Measurements from ENCODE around the gene ARHGEF17.

GRCh38 chr11:73411031-73411430 lies 103.0 kb downstream of the ARHGEF17 start:
- TF ChIP-seq POLR2A (IDR thresholded peaks at IDR 0.05) = no peak
- TF ChIP-seq, protein P1, sequence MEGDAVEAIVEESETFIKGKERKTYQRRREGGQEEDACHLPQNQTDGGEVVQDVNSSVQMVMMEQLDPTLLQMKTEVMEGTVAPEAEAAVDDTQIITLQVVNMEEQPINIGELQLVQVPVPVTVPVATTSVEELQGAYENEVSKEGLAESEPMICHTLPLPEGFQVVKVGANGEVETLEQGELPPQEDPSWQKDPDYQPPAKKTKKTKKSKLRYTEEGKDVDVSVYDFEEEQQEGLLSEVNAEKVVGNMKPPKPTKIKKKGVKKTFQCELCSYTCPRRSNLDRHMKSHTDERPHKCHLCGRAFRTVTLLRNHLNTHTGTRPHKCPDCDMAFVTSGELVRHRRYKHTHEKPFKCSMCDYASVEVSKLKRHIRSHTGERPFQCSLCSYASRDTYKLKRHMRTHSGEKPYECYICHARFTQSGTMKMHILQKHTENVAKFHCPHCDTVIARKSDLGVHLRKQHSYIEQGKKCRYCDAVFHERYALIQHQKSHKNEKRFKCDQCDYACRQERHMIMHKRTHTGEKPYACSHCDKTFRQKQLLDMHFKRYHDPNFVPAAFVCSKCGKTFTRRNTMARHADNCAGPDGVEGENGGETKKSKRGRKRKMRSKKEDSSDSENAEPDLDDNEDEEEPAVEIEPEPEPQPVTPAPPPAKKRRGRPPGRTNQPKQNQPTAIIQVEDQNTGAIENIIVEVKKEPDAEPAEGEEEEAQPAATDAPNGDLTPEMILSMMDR (IDR thresholded peaks at IDR 0.05) = no peak

Measured in right lobe of liver (tissue), 4 donors.